Endodermal cell (in vitro differentiated cells): ENCODE results near the gene SCFD2. TPM values are rescaled to one million over a fixed set of nuclear protein-coding genes. Genes with fewer than 3 reads are reported as not detected.

Experiments
- DNase-seq: peaks from one replicate; pipeline ENCODE4 v3.0.0-alpha.2; 2017
- H3K27ac ChIP-seq: 2 replicates; pipeline ENCODE4 v1.5.1; 2013; ENCODE audit warnings: mild to moderate bottlenecking, low read depth, low read length, moderate library complexity
- H3K27me3 ChIP-seq: 2 replicates; pipeline ENCODE4 v1.6.1; 2013; ENCODE audit warnings: mild to moderate bottlenecking, low read length, moderate library complexity; ENCODE audit not compliant: insufficient read depth, control insufficient read depth, poor library complexity, severe bottlenecking
- H3K36me3 ChIP-seq: 2 replicates; pipeline ENCODE4 v1.7.0; 2013; ENCODE audit warnings: mild to moderate bottlenecking, low read length, moderate library complexity; ENCODE audit not compliant: control insufficient read depth, insufficient read depth
- H3K4me1 ChIP-seq: one replicate; pipeline ENCODE4 v1.7.0; 2013; ENCODE audit warnings: low read length; ENCODE audit not compliant: control insufficient read depth, insufficient read depth
- H3K4me3 ChIP-seq: 2 replicates; pipeline ENCODE4 v1.5.1; 2013; ENCODE audit warnings: mild to moderate bottlenecking, low read length, moderate library complexity
- H3K9ac ChIP-seq: 2 replicates; pipeline ENCODE4 v1.6.1; 2013; ENCODE audit warnings: mild to moderate bottlenecking, low read length, moderate library complexity; ENCODE audit not compliant: poor library complexity, severe bottlenecking; ENCODE audit errors: extremely low read depth
- H3K9me3 ChIP-seq: 2 replicates; pipeline ENCODE4 v1.6.1; 2013; ENCODE audit warnings: mild to moderate bottlenecking, low read length, moderate library complexity; ENCODE audit not compliant: control insufficient read depth
- H3K27ac Mint-ChIP-seq: 2 replicates; pipeline ENCODE4 v1.8.0; 2020; ENCODE audit warnings: mixed read lengths
- H3K27me3 Mint-ChIP-seq: 2 replicates; pipeline ENCODE4 v1.8.0; 2021; ENCODE audit warnings: mild to moderate bottlenecking, mixed read lengths; ENCODE audit not compliant: insufficient read depth
- H3K36me3 Mint-ChIP-seq: 2 replicates; pipeline ENCODE4 v1.8.0; 2020; ENCODE audit warnings: low read depth, mixed read lengths
- H3K4me1 Mint-ChIP-seq: 2 replicates; pipeline ENCODE4 v1.8.0; 2020; ENCODE audit warnings: mixed read lengths
- H3K4me3 Mint-ChIP-seq: 2 replicates; pipeline ENCODE4 v1.8.0; 2020; ENCODE audit warnings: mild to moderate bottlenecking, moderate library complexity, mixed read lengths
- H3K9me3 Mint-ChIP-seq: 2 replicates; pipeline ENCODE4 v1.8.0; 2020; ENCODE audit warnings: mild to moderate bottlenecking, mixed read lengths
- WGBS, 2 experiments: methylation state at CpG; one replicate each; pipeline versions ENCODE4 v1.1.5 to v1.1.7; 2013; ENCODE audit warnings: missing lambda C conversion rate in 2 of 2, mixed read lengths in 1 of 2; ENCODE audit not compliant: insufficient coverage in 1 of 2, insufficient read length in 1 of 2; 5-methylcytosine and 5-hydroxymethylcytosine counted together
- total RNA-seq, 2 donors: library from RNA; stranded (reverse); fragmentation: NEBNext Ultra II Directional in 1 of 2; extraction: Animal tissue kit (Norgen Biotek cat#: 25700) in 1 of 2; gene quantifications; 2 replicates in 1 of 2; 3 replicates in 1 of 2; pipeline ENCODE4 v1.2.1, GENCODE V29; 2021
- TF ChIP-seq, protein P1 (sequence below): fragments of 200-600 bp; sonication (generic); conservative IDR thresholded peaks from 2 replicates; pipeline ENCODE4 v1.5.0; 2021; ENCODE audit warnings: antibody characterized with exemption, mild to moderate bottlenecking

SCFD2 gene
- total RNA-seq, 2 donors from 2014 or later: 5.7 to 6.5 TPM

DNA sequence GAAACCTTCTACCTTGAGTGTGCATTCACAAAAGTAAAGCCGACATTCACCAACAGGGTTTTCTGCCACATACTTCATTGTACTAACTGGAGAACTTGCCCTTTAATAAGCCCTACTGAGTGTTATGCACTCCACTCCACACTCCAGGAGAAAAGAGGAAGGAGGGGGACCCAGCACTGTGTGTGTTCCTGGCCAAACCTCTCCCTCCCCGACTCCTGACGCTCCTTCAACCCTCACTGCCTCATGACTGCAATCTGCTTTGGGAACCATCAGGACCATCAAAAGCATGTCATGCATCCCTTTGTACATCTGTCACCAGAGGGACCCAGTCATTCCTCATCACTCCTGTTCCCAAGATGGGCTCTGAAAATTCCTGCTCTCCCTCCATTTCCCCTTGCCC lies 360.1 kb downstream of the SCFD2 start:
- Mint-ChIP-seq H3K27me3 (no peaks in the 10 kb centered on the region), H3K36me3 (no peaks in the 10 kb centered on the region), H3K4me3 (no peak overlapping the region), H3K9me3 (peaks cover 8% of the 10 kb centered on the region), H3K4me1 (peaks cover 8% of the 10 kb centered on the region), H3K27ac (no peak overlapping the region)
- WGBS, 2 experiments: 89% methylated on average over 3 of the region's 3 CpGs; no CpG with 5 or more reads in 1 of the 2 experiments
- Histone ChIP-seq H3K4me1 (no peaks in the 10 kb centered on the region), H3K27ac (no peak overlapping the region), H3K36me3 (no peaks in the 10 kb centered on the region), H3K4me3 (no peak overlapping the region), H3K9ac (no peak overlapping the region), H3K9me3 (peaks cover 23% of the 10 kb centered on the region), H3K27me3 (no peaks in the 10 kb centered on the region)
- TF ChIP-seq, protein P1, sequence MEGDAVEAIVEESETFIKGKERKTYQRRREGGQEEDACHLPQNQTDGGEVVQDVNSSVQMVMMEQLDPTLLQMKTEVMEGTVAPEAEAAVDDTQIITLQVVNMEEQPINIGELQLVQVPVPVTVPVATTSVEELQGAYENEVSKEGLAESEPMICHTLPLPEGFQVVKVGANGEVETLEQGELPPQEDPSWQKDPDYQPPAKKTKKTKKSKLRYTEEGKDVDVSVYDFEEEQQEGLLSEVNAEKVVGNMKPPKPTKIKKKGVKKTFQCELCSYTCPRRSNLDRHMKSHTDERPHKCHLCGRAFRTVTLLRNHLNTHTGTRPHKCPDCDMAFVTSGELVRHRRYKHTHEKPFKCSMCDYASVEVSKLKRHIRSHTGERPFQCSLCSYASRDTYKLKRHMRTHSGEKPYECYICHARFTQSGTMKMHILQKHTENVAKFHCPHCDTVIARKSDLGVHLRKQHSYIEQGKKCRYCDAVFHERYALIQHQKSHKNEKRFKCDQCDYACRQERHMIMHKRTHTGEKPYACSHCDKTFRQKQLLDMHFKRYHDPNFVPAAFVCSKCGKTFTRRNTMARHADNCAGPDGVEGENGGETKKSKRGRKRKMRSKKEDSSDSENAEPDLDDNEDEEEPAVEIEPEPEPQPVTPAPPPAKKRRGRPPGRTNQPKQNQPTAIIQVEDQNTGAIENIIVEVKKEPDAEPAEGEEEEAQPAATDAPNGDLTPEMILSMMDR: no peak
- DNase-seq: no peak

DNA sequence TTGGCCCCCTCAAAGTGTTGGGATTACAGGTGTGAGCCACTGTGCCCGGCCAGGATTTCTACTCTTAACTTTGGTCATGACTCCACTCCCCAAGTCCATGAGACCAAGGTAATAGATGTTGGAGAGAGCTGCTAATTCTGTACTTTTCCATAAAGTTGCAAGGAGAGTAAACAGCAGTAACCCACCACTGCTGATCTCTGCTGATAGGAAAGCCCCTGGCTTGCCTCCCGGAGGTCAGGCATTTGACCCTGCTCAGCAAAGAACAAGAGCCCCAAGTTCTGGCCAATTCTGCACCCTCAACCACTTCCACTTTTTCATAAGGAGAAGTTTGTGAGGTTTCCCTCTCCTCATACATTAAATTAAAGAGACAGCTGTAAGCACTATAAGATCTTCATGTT lies 360.7 kb downstream of the SCFD2 start:
- Mint-ChIP-seq H3K4me1 (peaks cover 8% of the 10 kb centered on the region), H3K36me3 (no peaks in the 10 kb centered on the region), H3K9me3 (peaks cover 8% of the 10 kb centered on the region), H3K4me3 (no peak overlapping the region), H3K27me3 (no peaks in the 10 kb centered on the region), H3K27ac (no peak overlapping the region)
- H3K4me1 ChIP-seq: no peaks in the 10 kb centered on the region
- H3K36me3 ChIP-seq: no peaks in the 10 kb centered on the region
- WGBS, 2 experiments: 82% methylated on average over 2 of the region's 2 CpGs; no CpG with 5 or more reads in 1 of the 2 experiments
- no peak overlapping the region for H3K27ac ChIP-seq
- TF ChIP-seq, protein P1: no peak
- H3K27me3 ChIP-seq: no peaks in the 10 kb centered on the region
- H3K9ac ChIP-seq: no peak overlapping the region
- DNase-seq: no peak
- peaks cover 23% of the 10 kb centered on the region for H3K9me3 ChIP-seq
- no peak overlapping the region for H3K4me3 ChIP-seq

DNA sequence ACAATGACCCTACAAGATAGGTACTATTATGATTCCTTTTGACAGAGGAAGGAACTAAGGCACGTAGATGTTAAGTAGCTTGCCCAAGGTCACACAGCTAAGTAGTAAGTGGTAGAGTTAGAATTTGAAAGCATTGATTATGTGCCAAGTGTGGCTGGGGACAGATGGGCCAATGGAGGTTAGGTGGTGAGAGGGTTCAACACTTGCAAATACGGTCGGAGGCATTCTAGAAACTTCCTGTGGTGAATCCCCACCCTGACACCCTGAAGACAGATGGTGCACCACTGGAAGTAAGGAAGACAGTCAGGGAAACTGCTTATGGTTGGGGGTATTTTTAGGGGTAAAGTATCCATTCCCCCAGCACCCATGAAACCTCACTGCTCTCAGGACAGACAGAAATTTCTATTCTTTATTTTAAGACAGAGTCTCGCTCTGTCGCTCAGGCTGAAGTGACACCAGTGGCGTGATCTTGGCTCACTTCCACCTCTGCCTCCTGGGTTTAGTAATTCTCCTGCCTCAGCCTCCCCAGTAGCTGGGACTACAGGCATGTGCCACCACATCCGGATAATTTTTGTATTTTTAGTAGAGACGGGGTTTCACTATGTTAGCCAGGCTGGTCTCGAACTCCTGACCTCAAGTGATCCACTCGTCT lies 361.2 kb downstream of the SCFD2 start:
- Mint-ChIP-seq H3K27me3 (no peaks in the 10 kb centered on the region), H3K4me1 (peaks cover 4% of the 10 kb centered on the region), H3K9me3 (peaks cover 8% of the 10 kb centered on the region), H3K27ac (no peak overlapping the region), H3K4me3 (no peak overlapping the region), H3K36me3 (no peaks in the 10 kb centered on the region)
- TF ChIP-seq, protein P1: no peak
- no peaks in the 10 kb centered on the region for H3K27me3 ChIP-seq
- no peak for DNase-seq
- H3K27ac ChIP-seq: no peak overlapping the region
- no peak overlapping the region for H3K9ac ChIP-seq
- peaks cover 23% of the 10 kb centered on the region for H3K9me3 ChIP-seq
- WGBS, 2 experiments: 78 to 94% methylated on average over 10 of the region's 10 CpGs
- no peak overlapping the region for H3K4me3 ChIP-seq
- no peaks in the 10 kb centered on the region for H3K36me3 ChIP-seq
- H3K4me1 ChIP-seq: no peaks in the 10 kb centered on the region
